GM23338 (cell line): ENCODE measurements around the gene DAGLA.

Experiments used
- CREB1 ChIP-seq: fragments of 250-450 bp; sonication (Bioruptor Pico); IDR thresholded peaks from 2 replicates; pipeline ENCODE4 v1.5.0; 2020; ENCODE audit warnings: low read depth, mild to moderate bottlenecking, moderate library complexity
- CTCF ChIP-seq, 2 experiments: fragments of 200-600 bp in 1 of 2; sonication (generic) in 1 of 2; conservative IDR thresholded peaks; 2 replicates each; pipeline versions ENCODE4 v1.5.1 to v1.6.1; 2016 to 2017; ENCODE audit warnings: antibody characterized with exemption in 2 of 2, low read depth in 2 of 2, mild to moderate bottlenecking in 2 of 2, moderate library complexity in 1 of 2
- ETS1 ChIP-seq: IDR thresholded peaks from 2 replicates; pipeline ENCODE4 v1.6.1; 2016; ENCODE audit warnings: antibody characterized with exemption
- EZH2 ChIP-seq: fragments of 200-600 bp; sonication (generic); IDR thresholded peaks from one replicate; pipeline ENCODE4 v1.8.0; 2017; ENCODE audit warnings: antibody characterized with exemption, mild to moderate bottlenecking, low read depth; ENCODE audit not compliant: unreplicated experiment
- EZH2phosphoT487 ChIP-seq: fragments of 200-600 bp; sonication (generic); IDR thresholded peaks from one replicate; pipeline ENCODE4 v1.8.1; 2018; ENCODE audit warnings: antibody characterized with exemption; ENCODE audit not compliant: unreplicated experiment
- JUNB ChIP-seq: IDR thresholded peaks from one replicate; pipeline ENCODE4 v1.6.1; 2016; ENCODE audit warnings: antibody characterized with exemption; ENCODE audit not compliant: unreplicated experiment
- NANOG ChIP-seq: IDR thresholded peaks from 2 replicates; pipeline ENCODE4 v1.6.1; 2016; ENCODE audit warnings: antibody characterized with exemption, borderline replicate concordance
- POLR2AphosphoS5 ChIP-seq: IDR thresholded peaks from 2 replicates; pipeline ENCODE4 v1.6.1; 2016; ENCODE audit warnings: antibody characterized with exemption, low read depth
- REST ChIP-seq: IDR thresholded peaks from one replicate; pipeline ENCODE4 v1.6.1; 2018; ENCODE audit warnings: antibody characterized with exemption; ENCODE audit not compliant: unreplicated experiment
- STAT1 ChIP-seq: IDR thresholded peaks from one replicate; pipeline ENCODE4 v1.6.1; 2016; ENCODE audit warnings: antibody characterized with exemption; ENCODE audit not compliant: unreplicated experiment
- ZNF114 ChIP-seq: fragments of 250-450 bp; sonication (Bioruptor Pico); IDR thresholded peaks from 2 replicates; pipeline ENCODE4 v1.5.0; 2020; ENCODE audit warnings: mild to moderate bottlenecking, moderate library complexity
- ZNF331 ChIP-seq: fragments of 250-450 bp; sonication (Bioruptor Pico); IDR thresholded peaks from 2 replicates; pipeline ENCODE4 v1.5.0; 2020; ENCODE audit warnings: low read depth, mild to moderate bottlenecking, moderate library complexity
- ZNF462 ChIP-seq: fragments of 250-450 bp; sonication (Bioruptor Pico); IDR thresholded peaks from 2 replicates; pipeline ENCODE4 v1.5.0; 2020; ENCODE audit warnings: mild to moderate bottlenecking, moderate library complexity

GRCh38 chr11:61666684-61667297 is 13.4 kb upstream of the DAGLA start:
- TF ChIP-seq CTCF (conservative IDR thresholded peaks at IDR 0.05; ENCODE audit: low read depth in 2 of 2): no peak
- no peak for TF ChIP-seq EZH2
- TF ChIP-seq EZH2phosphoT487: no peak
- no peak for TF ChIP-seq ZNF114 (CRISPR knock-in tag)
- TF ChIP-seq REST: no peak
- TF ChIP-seq CREB1 (CRISPR knock-in tag): no peak
- no peak for TF ChIP-seq POLR2AphosphoS5
- no peak for TF ChIP-seq STAT1
- TF ChIP-seq ZNF331 (CRISPR knock-in tag): no peak
- TF ChIP-seq JUNB: no peak
- TF ChIP-seq NANOG: no peak
- no peak for TF ChIP-seq ETS1
- TF ChIP-seq ZNF462 (CRISPR knock-in tag): no peak
